Panc1 (cell line): ENCODE results near the gene NEURL3. TPM values are rescaled to one million over a fixed set of nuclear protein-coding genes. Genes with fewer than 3 reads are reported as not detected.

Source experiments
- ATAC-seq: fragments of 200-7000 bp; cut with Tn5 transposase; 2 replicates; pipeline ENCODE4 v1.9.1; 2020; ENCODE audit warnings: mild to moderate bottlenecking, moderate library complexity
- BruUV-seq: library from RNA; stranded (reverse); fragments of 400-500 nt; replicated peaks from 2 replicates; lab custom pipeline; 2021; lab: Mats Ljungman, UMichigan
- CTCF ChIA-PET: fragments of 300-600 bp; sonication (Branson Sonifier 250); formaldehyde crosslinking; loops from one replicate; lab custom pipeline; 2022; ENCODE audit warnings: antibody characterized with exemption; lab: Charles Lee
- POLR2A ChIA-PET: fragments of 300-600 bp; sonication (Branson Sonifier 250); formaldehyde crosslinking; loops from one replicate; lab custom pipeline; 2022; ENCODE audit warnings: antibody characterized with exemption; lab: Charles Lee
- DNase-seq: peaks from one replicate; pipeline ENCODE4 v3.0.0-alpha.2; 2010; ENCODE audit warnings: low read depth, low spot score
- H3K27ac ChIP-seq: 2 replicates; pipeline ENCODE4 v1.5.1; 2011; ENCODE audit warnings: mild to moderate bottlenecking, low read length, inconsistent platforms
- H3K27me3 ChIP-seq: fragments of 200-500 bp; sonication (Bioruptor generic); 2 replicates; pipeline ENCODE4 v1.6.0; 2014; ENCODE audit warnings: low read length, inconsistent platforms; ENCODE audit not compliant: control insufficient read depth, insufficient read depth
- H3K36me3 ChIP-seq: fragments of 200-500 bp; sonication (Bioruptor generic); 2 replicates; pipeline ENCODE4 v1.5.1; 2014; ENCODE audit warnings: inconsistent platforms, mild to moderate bottlenecking, low read length, moderate library complexity; ENCODE audit not compliant: control insufficient read depth, insufficient read depth
- H3K4me1 ChIP-seq: 2 replicates; pipeline ENCODE4 v1.5.1; 2011; ENCODE audit warnings: inconsistent platforms, mild to moderate bottlenecking, low read length, moderate library complexity; ENCODE audit not compliant: control insufficient read depth, insufficient read depth
- H3K4me3 ChIP-seq, 2 experiments: 2 replicates each; pipeline ENCODE4 v1.5.1; 2011 to 2012; ENCODE audit warnings: low read depth in 2 of 2, low read length in 2 of 2, mild to moderate bottlenecking in 2 of 2, inconsistent platforms in 1 of 2, moderate library complexity in 1 of 2
- H3K9me3 ChIP-seq: fragments of 200-500 bp; sonication (Bioruptor generic); 2 replicates; pipeline ENCODE4 v1.5.1; 2014; ENCODE audit warnings: low read depth, mild to moderate bottlenecking, inconsistent platforms, low read length, moderate library complexity; ENCODE audit not compliant: control insufficient read depth, insufficient read depth
- POLR2AphosphoS5 ChIP-seq: IDR thresholded peaks from 2 replicates; pipeline ENCODE4 v1.6.1; 2012; ENCODE audit warnings: mild to moderate bottlenecking, low read depth, low read length, moderate library complexity
- SIN3A ChIP-seq: IDR thresholded peaks from 2 replicates; pipeline ENCODE4 v1.6.1; 2012; ENCODE audit warnings: low read depth, mild to moderate bottlenecking, low read length, moderate library complexity, borderline replicate concordance; ENCODE audit not compliant: insufficient read depth
- TCF7L2 ChIP-seq: IDR thresholded peaks from 2 replicates; pipeline ENCODE4 v1.6.1; 2011; ENCODE audit warnings: mild to moderate bottlenecking, low read depth, low read length, inconsistent platforms
- in situ Hi-C: cut with HindIII; loops from 2 replicates; pipeline ENCODE4 v1.10.0; 2016; ENCODE audit warnings: low sequenced_read_pairs, low pct_unique_long_range_greater_than_20kb
- intact Hi-C: fragments of 100-400 bp; cut with micrococcal nuclease; formaldehyde crosslinking; loops from one replicate; pipeline ENCODE4 v1.10.0; 2022; ENCODE audit not compliant: unreplicated experiment
- total RNA-seq: library from RNA; stranded (reverse); gene quantifications from one replicate; pipeline ENCODE4 v1.2.1, GENCODE V29; 2021; ENCODE audit not compliant: unreplicated experiment
- TF ChIP-seq, protein P1 (sequence below): fragments of 450-650 bp; IDR thresholded peaks from 2 replicates; pipeline ENCODE4 v1.5.1; 2017; ENCODE audit warnings: mild to moderate bottlenecking
- TF ChIP-seq, protein P2 (sequence below), 2 experiments: IDR thresholded peaks; 2 replicates each; pipeline ENCODE4 v1.6.1; 2011 to 2012; ENCODE audit warnings: low read depth in 2 of 2, control low read depth in 1 of 2, low read length in 1 of 2, mild to moderate bottlenecking in 1 of 2, moderate library complexity in 1 of 2; ENCODE audit not compliant: insufficient read depth in 1 of 2

The NEURL3 gene
- total RNA-seq, 1 experiment from 2014 or later = 1.2 TPM

DNA sequence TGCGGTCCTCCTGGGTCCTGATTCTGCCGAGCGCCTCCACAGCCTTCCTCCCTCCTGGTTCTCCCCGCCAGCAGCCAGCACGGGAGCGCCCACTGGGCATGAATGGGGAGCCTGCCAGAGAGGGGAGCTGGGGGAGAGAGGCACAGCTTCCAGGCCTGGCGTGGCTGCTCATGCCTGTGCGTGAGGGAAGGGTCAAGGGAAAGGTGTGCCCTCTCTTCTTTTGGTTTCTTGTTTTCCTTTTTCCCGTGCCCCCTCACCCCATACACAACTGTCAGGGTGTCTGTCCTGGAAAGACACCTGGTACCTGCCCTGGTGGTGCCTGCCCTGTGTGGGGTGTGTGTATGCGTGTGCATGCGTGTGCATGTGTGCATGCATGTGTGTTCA, 4.7 kb upstream of the NEURL3 start:
- in situ Hi-C loops = no loop called here
- no TSS peak for BruUV-seq
- CTCF ChIA-PET = interaction anchor here (0.8 to 3.3 kb wide), 7 partner anchors 16 to 189 kb away, joined by 3 to 38 read pairs (median 5); no protein-coding TSS in a partner anchor
- H3K27ac ChIP-seq = no peak overlapping the region
- ATAC-seq (no peak), DNase-seq (no peak)
- H3K4me3 ChIP-seq = no peak overlapping the region
- peaks cover 40% of the 10 kb centered on the region for H3K4me1 ChIP-seq
- H3K27me3 ChIP-seq = no peaks in the 10 kb centered on the region
- H3K36me3 ChIP-seq = no peaks in the 10 kb centered on the region
- intact Hi-C loops = loop anchor here (1.0 to 10.0 kb wide), 3 partner anchors 39 to 145 kb away; no protein-coding TSS in a partner anchor
- POLR2A ChIA-PET = no interaction called here
- TF ChIP-seq POLR2AphosphoS5 (no peak), TCF7L2 (no peak), SIN3A (no peak)
- TF ChIP-seq, protein P1, sequence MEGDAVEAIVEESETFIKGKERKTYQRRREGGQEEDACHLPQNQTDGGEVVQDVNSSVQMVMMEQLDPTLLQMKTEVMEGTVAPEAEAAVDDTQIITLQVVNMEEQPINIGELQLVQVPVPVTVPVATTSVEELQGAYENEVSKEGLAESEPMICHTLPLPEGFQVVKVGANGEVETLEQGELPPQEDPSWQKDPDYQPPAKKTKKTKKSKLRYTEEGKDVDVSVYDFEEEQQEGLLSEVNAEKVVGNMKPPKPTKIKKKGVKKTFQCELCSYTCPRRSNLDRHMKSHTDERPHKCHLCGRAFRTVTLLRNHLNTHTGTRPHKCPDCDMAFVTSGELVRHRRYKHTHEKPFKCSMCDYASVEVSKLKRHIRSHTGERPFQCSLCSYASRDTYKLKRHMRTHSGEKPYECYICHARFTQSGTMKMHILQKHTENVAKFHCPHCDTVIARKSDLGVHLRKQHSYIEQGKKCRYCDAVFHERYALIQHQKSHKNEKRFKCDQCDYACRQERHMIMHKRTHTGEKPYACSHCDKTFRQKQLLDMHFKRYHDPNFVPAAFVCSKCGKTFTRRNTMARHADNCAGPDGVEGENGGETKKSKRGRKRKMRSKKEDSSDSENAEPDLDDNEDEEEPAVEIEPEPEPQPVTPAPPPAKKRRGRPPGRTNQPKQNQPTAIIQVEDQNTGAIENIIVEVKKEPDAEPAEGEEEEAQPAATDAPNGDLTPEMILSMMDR = no peak
- TF ChIP-seq, protein P2, sequence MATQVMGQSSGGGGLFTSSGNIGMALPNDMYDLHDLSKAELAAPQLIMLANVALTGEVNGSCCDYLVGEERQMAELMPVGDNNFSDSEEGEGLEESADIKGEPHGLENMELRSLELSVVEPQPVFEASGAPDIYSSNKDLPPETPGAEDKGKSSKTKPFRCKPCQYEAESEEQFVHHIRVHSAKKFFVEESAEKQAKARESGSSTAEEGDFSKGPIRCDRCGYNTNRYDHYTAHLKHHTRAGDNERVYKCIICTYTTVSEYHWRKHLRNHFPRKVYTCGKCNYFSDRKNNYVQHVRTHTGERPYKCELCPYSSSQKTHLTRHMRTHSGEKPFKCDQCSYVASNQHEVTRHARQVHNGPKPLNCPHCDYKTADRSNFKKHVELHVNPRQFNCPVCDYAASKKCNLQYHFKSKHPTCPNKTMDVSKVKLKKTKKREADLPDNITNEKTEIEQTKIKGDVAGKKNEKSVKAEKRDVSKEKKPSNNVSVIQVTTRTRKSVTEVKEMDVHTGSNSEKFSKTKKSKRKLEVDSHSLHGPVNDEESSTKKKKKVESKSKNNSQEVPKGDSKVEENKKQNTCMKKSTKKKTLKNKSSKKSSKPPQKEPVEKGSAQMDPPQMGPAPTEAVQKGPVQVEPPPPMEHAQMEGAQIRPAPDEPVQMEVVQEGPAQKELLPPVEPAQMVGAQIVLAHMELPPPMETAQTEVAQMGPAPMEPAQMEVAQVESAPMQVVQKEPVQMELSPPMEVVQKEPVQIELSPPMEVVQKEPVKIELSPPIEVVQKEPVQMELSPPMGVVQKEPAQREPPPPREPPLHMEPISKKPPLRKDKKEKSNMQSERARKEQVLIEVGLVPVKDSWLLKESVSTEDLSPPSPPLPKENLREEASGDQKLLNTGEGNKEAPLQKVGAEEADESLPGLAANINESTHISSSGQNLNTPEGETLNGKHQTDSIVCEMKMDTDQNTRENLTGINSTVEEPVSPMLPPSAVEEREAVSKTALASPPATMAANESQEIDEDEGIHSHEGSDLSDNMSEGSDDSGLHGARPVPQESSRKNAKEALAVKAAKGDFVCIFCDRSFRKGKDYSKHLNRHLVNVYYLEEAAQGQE (IDR thresholded peaks at IDR 0.05; ENCODE audit: insufficient read depth in 1 of 2, low read depth in 2 of 2, low read length in 1 of 2) = no peak
- H3K9me3 ChIP-seq = no peaks in the 10 kb centered on the region

DNA sequence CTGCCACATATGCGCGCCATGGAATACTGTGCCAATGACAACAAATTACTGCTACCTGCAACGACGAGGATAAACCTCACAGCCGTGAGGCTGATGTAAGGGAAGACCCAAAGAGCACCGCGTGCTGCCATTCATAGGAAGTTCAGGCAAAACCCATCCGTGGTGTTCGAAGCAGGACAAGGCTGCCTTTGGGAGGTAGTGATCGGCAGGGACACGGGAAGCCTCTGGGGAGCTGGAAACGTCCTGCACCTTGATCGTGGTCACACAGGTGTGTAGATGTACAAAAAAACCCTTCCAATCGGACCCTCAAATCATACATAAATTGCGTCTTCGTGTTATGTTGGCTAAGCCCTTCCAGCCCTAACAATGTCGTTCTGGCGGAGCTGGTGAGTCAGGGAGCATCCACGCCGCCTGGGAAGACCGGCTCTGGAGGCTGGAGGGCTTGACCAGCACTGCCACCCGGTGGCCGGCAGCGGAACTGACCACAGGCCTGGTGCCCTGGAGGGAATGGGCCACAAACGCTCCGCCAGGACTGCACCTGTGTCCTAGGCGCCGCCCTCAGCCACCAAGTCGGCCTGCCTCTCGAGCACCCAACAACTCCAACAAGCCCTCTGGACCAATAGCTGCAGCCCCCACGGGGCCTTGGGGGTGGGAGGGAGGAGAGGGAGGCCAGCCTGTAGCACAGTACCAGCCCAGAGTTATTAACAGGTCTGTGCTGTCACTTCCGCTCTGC, 4.1 kb upstream of the NEURL3 start:
- Histone ChIP-seq H3K36me3 (no peaks in the 10 kb centered on the region), H3K27me3 (no peaks in the 10 kb centered on the region), H3K9me3 (no peaks in the 10 kb centered on the region), H3K4me1 (peaks cover 42% of the 10 kb centered on the region), H3K27ac (peak overlapping the region; percentile 61), H3K4me3 (no peak overlapping the region)
- TF ChIP-seq TCF7L2 (no peak), SIN3A (no peak), POLR2AphosphoS5 (no peak)
- TF ChIP-seq, protein P1 = peak; percentile 98
- TF ChIP-seq, protein P2 (IDR thresholded peaks at IDR 0.05; ENCODE audit: insufficient read depth in 1 of 2, low read depth in 2 of 2, low read length in 1 of 2) = peak in 1 of 2 experiments; percentile 59; a peak in 1 of 4 replicates
- in situ Hi-C loops (no loop called here), intact Hi-C loops (loop anchor here (1.0 to 10.0 kb wide), 3 partner anchors 38 to 144 kb away; no protein-coding TSS in a partner anchor)
- ChIA-PET POLR2A (interaction anchor here (0.5 kb wide), 1 partner anchor 99 kb away, joined by 3 read pairs; no protein-coding TSS in a partner anchor), CTCF (interaction anchor here (0.7 to 3.3 kb wide), 9 partner anchors 16 to 318 kb away, joined by 3 to 38 read pairs (median 4); no protein-coding TSS in a partner anchor)
- no TSS peak for BruUV-seq
- ATAC-seq (peak; percentile 87), DNase-seq (no peak)
